Tibial artery (tissue), 4 donors: ENCODE measurements around the gene OPN5.

ENCODE experiments used
- DNase-seq, 2 donors: peaks; one replicate each; pipeline ENCODE4 v3.0.0-alpha.2; 2019
- H3K27ac ChIP-seq, 2 donors: fragments of 200-600 bp; sonication (generic) in 1 of 2; 1 replicate in 1 of 2; 2 replicates in 1 of 2; pipeline ENCODE4 v1.5.1; 2018 to 2019; ENCODE audit warnings: mild to moderate bottlenecking in 1 of 2
- H3K27me3 ChIP-seq, 2 donors: fragments of 200-600 bp; sonication (generic) in 1 of 2; one replicate each; pipeline versions ENCODE4 v1.5.1 to v1.6.0; 2016 to 2019
- H3K36me3 ChIP-seq, 3 donors: fragments of 200-600 bp; sonication (generic) in 2 of 3; one replicate each; pipeline ENCODE4 v1.5.1; 2016 to 2019; ENCODE audit warnings: mild to moderate bottlenecking in 2 of 3
- H3K4me1 ChIP-seq, 4 donors: fragments of 200-600 bp; sonication (generic) in 2 of 4; 1 replicate in 3 of 4; 2 replicates in 1 of 4; pipeline ENCODE4 v1.5.1; 2016 to 2019
- H3K4me3 ChIP-seq, 2 donors: fragments of 200-600 bp; sonication (generic) in 1 of 2; 1 replicate in 1 of 2; 2 replicates in 1 of 2; pipeline ENCODE4 v1.5.1; 2018 to 2019; ENCODE audit warnings: mild to moderate bottlenecking in 2 of 2
- H3K9me3 ChIP-seq, 3 donors: fragments of 200-600 bp; sonication (generic) in 1 of 3; one replicate each; pipeline ENCODE4 v1.5.1; 2016 to 2019
- intact Hi-C: fragments of 100-400 bp; cut with DNase I; formaldehyde crosslinking; loops from one replicate; pipeline ENCODE4 v1.15.0; 2023; ENCODE audit warnings: low total_unique reads
- TF ChIP-seq, protein P1 (sequence below), 2 experiments: fragments of 200-600 bp in 1 of 2; fragments of 450-650 bp in 1 of 2; IDR thresholded peaks; one replicate each; pipeline ENCODE4 v1.5.1; 2017 to 2019; ENCODE audit warnings: antibody characterized with exemption in 2 of 2, mild to moderate bottlenecking in 1 of 2, moderate library complexity in 1 of 2

Gene OPN5

GRCh38 chr6:47759364-47759763 is 22.5 kb upstream of the OPN5 start:
- H3K36me3 ChIP-seq = no peaks in the 10 kb centered on the region
- intact Hi-C loops = no loop called here
- no peaks in the 10 kb centered on the region for H3K27me3 ChIP-seq
- H3K4me1 ChIP-seq = no peaks in the 10 kb centered on the region
- no peak overlapping the region for H3K27ac ChIP-seq
- H3K4me3 ChIP-seq = no peak overlapping the region
- H3K9me3 ChIP-seq = no peaks in the 10 kb centered on the region
- DNase-seq = no peak
- TF ChIP-seq, protein P1, sequence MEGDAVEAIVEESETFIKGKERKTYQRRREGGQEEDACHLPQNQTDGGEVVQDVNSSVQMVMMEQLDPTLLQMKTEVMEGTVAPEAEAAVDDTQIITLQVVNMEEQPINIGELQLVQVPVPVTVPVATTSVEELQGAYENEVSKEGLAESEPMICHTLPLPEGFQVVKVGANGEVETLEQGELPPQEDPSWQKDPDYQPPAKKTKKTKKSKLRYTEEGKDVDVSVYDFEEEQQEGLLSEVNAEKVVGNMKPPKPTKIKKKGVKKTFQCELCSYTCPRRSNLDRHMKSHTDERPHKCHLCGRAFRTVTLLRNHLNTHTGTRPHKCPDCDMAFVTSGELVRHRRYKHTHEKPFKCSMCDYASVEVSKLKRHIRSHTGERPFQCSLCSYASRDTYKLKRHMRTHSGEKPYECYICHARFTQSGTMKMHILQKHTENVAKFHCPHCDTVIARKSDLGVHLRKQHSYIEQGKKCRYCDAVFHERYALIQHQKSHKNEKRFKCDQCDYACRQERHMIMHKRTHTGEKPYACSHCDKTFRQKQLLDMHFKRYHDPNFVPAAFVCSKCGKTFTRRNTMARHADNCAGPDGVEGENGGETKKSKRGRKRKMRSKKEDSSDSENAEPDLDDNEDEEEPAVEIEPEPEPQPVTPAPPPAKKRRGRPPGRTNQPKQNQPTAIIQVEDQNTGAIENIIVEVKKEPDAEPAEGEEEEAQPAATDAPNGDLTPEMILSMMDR (IDR thresholded peaks at IDR 0.05) = no peak

- TF ChIP-seq, protein P1 (IDR thresholded peaks at IDR 0.05) = no peak
- no peak overlapping the region for H3K27ac ChIP-seq
- H3K36me3 ChIP-seq = no peaks in the 10 kb centered on the region
- no peaks in the 10 kb centered on the region for H3K27me3 ChIP-seq
- intact Hi-C loops = no loop called here
- H3K9me3 ChIP-seq = no peaks in the 10 kb centered on the region
- H3K4me3 ChIP-seq = no peak overlapping the region
- no peaks in the 10 kb centered on the region for H3K4me1 ChIP-seq
- DNase-seq = no peak
Observed at GRCh38 chr6:47762502-47762901, 19.3 kb upstream of the OPN5 start.

DNA sequence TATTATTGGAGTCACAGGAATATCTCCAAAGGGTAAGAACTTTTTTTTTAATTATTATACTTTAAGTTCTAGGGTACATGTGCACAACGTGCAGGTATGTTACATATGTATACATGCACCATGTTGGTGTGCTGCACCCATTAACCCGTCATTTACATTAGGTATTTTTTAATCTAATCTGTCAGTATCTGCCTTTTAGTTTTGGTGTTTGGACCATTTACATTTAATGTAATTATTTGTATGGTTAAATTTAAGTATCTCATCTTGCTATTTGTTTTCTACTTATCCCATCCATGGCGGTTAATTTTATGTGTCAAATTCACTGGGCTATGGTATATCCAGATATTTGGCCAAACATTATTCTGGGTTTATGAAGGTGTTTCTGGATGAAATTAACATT is 15.4 kb upstream of the OPN5 start:
- no peaks in the 10 kb centered on the region for H3K27me3 ChIP-seq
- H3K4me1 ChIP-seq = no peaks in the 10 kb centered on the region
- no peaks in the 10 kb centered on the region for H3K36me3 ChIP-seq
- DNase-seq = no peak
- H3K27ac ChIP-seq = no peak overlapping the region
- TF ChIP-seq, protein P1 (IDR thresholded peaks at IDR 0.05) = no peak
- H3K4me3 ChIP-seq = no peak overlapping the region
- intact Hi-C loops = no loop called here
- H3K9me3 ChIP-seq = no peaks in the 10 kb centered on the region

DNA sequence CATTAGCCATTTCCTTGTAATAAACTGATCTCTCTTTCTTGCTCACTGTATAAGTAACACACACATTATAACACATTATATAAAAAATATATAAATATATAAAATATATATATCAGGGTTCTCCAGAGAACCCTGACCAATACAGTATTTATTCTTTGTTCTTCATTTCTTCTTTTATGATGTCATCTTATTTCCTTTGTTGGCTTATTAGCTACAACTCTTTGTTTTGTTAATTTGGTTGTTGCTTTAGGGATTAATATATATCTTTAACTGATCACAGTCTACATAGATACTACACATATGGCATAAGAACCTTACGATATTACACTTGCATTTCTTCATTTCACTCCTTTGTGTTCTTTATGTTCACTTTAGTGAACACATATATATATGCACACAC is 14.7 kb upstream of the OPN5 start:
- Histone ChIP-seq H3K9me3 (no peaks in the 10 kb centered on the region), H3K4me3 (no peak overlapping the region), H3K27me3 (no peaks in the 10 kb centered on the region), H3K4me1 (no peaks in the 10 kb centered on the region), H3K36me3 (no peaks in the 10 kb centered on the region), H3K27ac (no peak overlapping the region)
- no peak for DNase-seq
- TF ChIP-seq, protein P1 (IDR thresholded peaks at IDR 0.05) = no peak
- intact Hi-C loops = no loop called here

DNA sequence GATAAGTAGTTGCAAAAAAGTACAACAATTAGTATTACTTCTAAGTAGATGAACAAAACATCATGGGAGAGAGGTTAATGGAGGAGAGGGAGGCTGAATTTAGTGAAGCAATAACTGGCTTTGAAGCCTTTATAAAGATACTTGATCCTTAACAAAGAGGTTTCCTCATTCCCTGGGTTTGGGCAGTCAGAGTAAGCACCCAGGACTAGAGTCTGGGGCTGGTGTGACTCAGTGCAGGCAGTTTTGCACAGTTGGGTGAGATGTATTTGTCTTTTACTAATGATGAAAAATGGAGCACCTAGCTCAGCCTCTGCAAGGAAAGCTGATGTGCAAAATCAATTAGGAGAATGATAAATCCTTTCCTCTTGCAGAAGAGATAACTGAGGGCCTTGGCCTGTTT is 11.8 kb upstream of the OPN5 start:
- Histone ChIP-seq H3K27me3 (no peaks in the 10 kb centered on the region), H3K9me3 (no peaks in the 10 kb centered on the region), H3K4me3 (no peak overlapping the region), H3K27ac (no peak overlapping the region), H3K36me3 (no peaks in the 10 kb centered on the region), H3K4me1 (no peaks in the 10 kb centered on the region)
- intact Hi-C loops = no loop called here
- no peak for DNase-seq
- TF ChIP-seq, protein P1 (IDR thresholded peaks at IDR 0.05) = no peak

- Histone ChIP-seq H3K9me3 (no peaks in the 10 kb centered on the region), H3K27me3 (peaks cover 0 to 3% of the 10 kb centered on the region in 2 donors), H3K27ac (no peak overlapping the region), H3K4me1 (no peaks in the 10 kb centered on the region), H3K36me3 (no peaks in the 10 kb centered on the region), H3K4me3 (no peak overlapping the region)
- no peak for DNase-seq
- intact Hi-C loops = no loop called here
- TF ChIP-seq, protein P1 (IDR thresholded peaks at IDR 0.05) = no peak
Observed at GRCh38 chr6:47772359-47772758, 9.5 kb upstream of the OPN5 start.
